Measurements from ENCODE around the gene MOB3B. TPM values are rescaled to one million over a fixed set of nuclear protein-coding genes. Genes with fewer than 3 reads are reported as not detected.
A peak's percentile ranks its signal among the peaks of the same experiment; 100 is the strongest.

The MOB3B gene
- polyA plus RNA-seq, 1 of the 3 experiments (the other 2 are of a cell fraction): 0.90 TPM

- H3K27me3 ChIP-seq (ENCODE audit: insufficient read depth): no peaks in the 10 kb centered on the region
- WGBS (ENCODE audit: low lambda C conversion rate): 68% methylated on average over 4 of the region's 4 CpGs
- H3K9me2 ChIP-seq: no peaks in the 10 kb centered on the region
- H3K9me3 ChIP-seq: no peaks in the 10 kb centered on the region
- no peak overlapping the region for H3K27ac ChIP-seq (ENCODE audit: low read depth in 2 of 2, low read length in 1 of 2)
- no peak overlapping the region for H3K4me3 ChIP-seq (ENCODE audit: low read depth in 2 of 2, low read length in 1 of 2)
- no peaks in the 10 kb centered on the region for H4K20me1 ChIP-seq (ENCODE audit: insufficient read depth)
- no peak overlapping the region for H3K9ac ChIP-seq
- H3K79me2 ChIP-seq (ENCODE audit: insufficient read depth): no peaks in the 10 kb centered on the region
- H3K36me3 ChIP-seq (replicated peaks in 1 of 2; ENCODE audit: control insufficient read depth in 1 of 2, insufficient read depth in 2 of 2, low read length in 1 of 2): no peaks in the 10 kb centered on the region
- H3K4me1 ChIP-seq (ENCODE audit: control insufficient read depth in 1 of 2, insufficient read depth in 2 of 2, low read depth in 1 of 2, low read length in 1 of 2): peaks cover 5% of the 10 kb centered on the region in 2 experiments; a peak in 3 of 4 replicates
- ChIA-PET POLR2A (no interaction called here), CTCF (interaction anchor here (1.4 kb wide), 1 partner anchor 11 kb away, joined by 3 read pairs; no protein-coding TSS in a partner anchor)
- 0 out of 2 replicates have a peak overlapping the region, but pooled peaks have one; percentile 27 for H3K4me2 ChIP-seq
- peaks cover 6% of the 10 kb centered on the region for H3F3A ChIP-seq (replicated peaks; ENCODE audit: insufficient read depth)
- no peak for DNase-seq
- H2AFZ ChIP-seq (ENCODE audit: low read depth): no peak overlapping the region
- TF ChIP-seq PBX3 (IDR thresholded peaks at IDR 0.05) (peak; percentile 39), TCF12 (IDR thresholded peaks at IDR 0.05) (0 out of 2 replicates have a peak, but pooled peaks have one; percentile 10), FOXJ3 (CRISPR knock-in tag; IDR thresholded peaks at IDR 0.05) (no peak), RCOR1 (IDR thresholded peaks at IDR 0.05; ENCODE audit: low read length) (no peak)
Measured at GRCh38 chr9:27394154-27394825, 135.3 kb downstream of the MOB3B start.

- Histone ChIP-seq H3K27me3 (ENCODE audit: insufficient read depth) (no peaks in the 10 kb centered on the region), H3K27ac (ENCODE audit: low read depth in 2 of 2, low read length in 1 of 2) (no peak overlapping the region), H3K4me2 (no peak overlapping the region), H3K4me3 (ENCODE audit: low read depth in 2 of 2, low read length in 1 of 2) (no peak overlapping the region), H3F3A (replicated peaks; ENCODE audit: insufficient read depth) (peaks cover 6% of the 10 kb centered on the region), H3K4me1 (ENCODE audit: control insufficient read depth in 1 of 2, insufficient read depth in 2 of 2, low read depth in 1 of 2, low read length in 1 of 2) (peaks cover 5% of the 10 kb centered on the region in 2 experiments; a peak in 3 of 4 replicates), H3K9ac (no peak overlapping the region), H3K9me2 (no peaks in the 10 kb centered on the region), H3K79me2 (ENCODE audit: insufficient read depth) (no peaks in the 10 kb centered on the region), H2AFZ (ENCODE audit: low read depth) (no peak overlapping the region), H3K9me3 (no peaks in the 10 kb centered on the region), H3K36me3 (replicated peaks in 1 of 2; ENCODE audit: control insufficient read depth in 1 of 2, insufficient read depth in 2 of 2, low read length in 1 of 2) (no peaks in the 10 kb centered on the region), H4K20me1 (ENCODE audit: insufficient read depth) (no peaks in the 10 kb centered on the region)
- no peak for DNase-seq
- WGBS (ENCODE audit: low lambda C conversion rate): 83% methylated on average over 6 of the region's 6 CpGs
- POLR2A ChIA-PET: no interaction called here
- TF ChIP-seq FOXM1 (IDR thresholded peaks at IDR 0.05; ENCODE audit: low read depth): no peak
- TF ChIP-seq JUND (IDR thresholded peaks at IDR 0.05): no peak
- no peak for TF ChIP-seq FOSL2 (IDR thresholded peaks at IDR 0.05; ENCODE audit: borderline replicate concordance, low read depth)
- TF ChIP-seq RAD21 (IDR thresholded peaks at IDR 0.05; ENCODE audit: low read length): no peak
- no peak for TF ChIP-seq RXRA (IDR thresholded peaks at IDR 0.05; ENCODE audit: borderline replicate concordance, low read depth)
- no peak for TF ChIP-seq YY1 (IDR thresholded peaks at IDR 0.05; ENCODE audit: low read depth)
- no peak for TF ChIP-seq TAF1 (IDR thresholded peaks at IDR 0.05; ENCODE audit: borderline replicate concordance, low read depth, low read length)
- TF ChIP-seq TCF12 (IDR thresholded peaks at IDR 0.05): no peak
- no peak for TF ChIP-seq NFIC (IDR thresholded peaks at IDR 0.05; ENCODE audit: borderline replicate concordance)
- no peak for TF ChIP-seq TEAD4 (IDR thresholded peaks at IDR 0.05; ENCODE audit: borderline replicate concordance, insufficient read depth)
- CTCF ChIA-PET: interaction anchor here (0.6 to 1.4 kb wide), 2 partner anchors 10 to 58 kb away, joined by 3 read pairs; no protein-coding TSS in a partner anchor
Measured at GRCh38 chr9:27393054-27393846, 136.4 kb downstream of the MOB3B start.
